ENCODE results near the gene PSMA7.

- TF ChIP-seq POLR2A (IDR thresholded peaks at IDR 0.05) (no peak), CTCF (IDR thresholded peaks at IDR 0.05) (no peak)
Measured at GRCh38 chr20:62177307-62177706, 34.1 kb upstream of the PSMA7 start.
